Neural cell (in vitro differentiated cells): ENCODE data around the gene ALOX5. TPM values are rescaled to one million over a fixed set of nuclear protein-coding genes. Genes with fewer than 3 reads are reported as not detected.

Source experiments
- H2AFZ ChIP-seq: fragments of 200-600, 300-800 bp; sonication (generic), shearing (Covaris generic); 2 replicates; pipeline ENCODE4 v1.6.0; 2014; ENCODE audit warnings: low read depth, mild to moderate bottlenecking, antibody characterized with exemption, low read length, moderate library complexity
- H3F3A ChIP-seq: fragments of 200-600 bp; shearing (Covaris generic); 2 replicates; pipeline ENCODE4 v1.6.1; 2016; ENCODE audit warnings: mild to moderate bottlenecking, moderate library complexity, mixed read lengths, antibody characterized with exemption, low read length; ENCODE audit not compliant: insufficient read depth, poor library complexity, severe bottlenecking
- H3K27ac ChIP-seq: fragments of 200-600, 300-800 bp; sonication (generic), shearing (Covaris generic); 2 replicates; pipeline ENCODE4 v1.5.1; 2014; ENCODE audit warnings: mild to moderate bottlenecking, low read length, moderate library complexity
- H3K27me3 ChIP-seq: fragments of 300-800, 200-600 bp; sonication (generic), shearing (Covaris generic); 2 replicates; pipeline ENCODE4 v1.6.0; 2014; ENCODE audit warnings: mild to moderate bottlenecking, low read depth, low read length, moderate library complexity; ENCODE audit not compliant: insufficient read depth
- H3K36me3 ChIP-seq: fragments of 300-800, 200-600 bp; sonication (generic), shearing (Covaris generic); 2 replicates; pipeline ENCODE4 v1.5.1; 2014; ENCODE audit warnings: mild to moderate bottlenecking, antibody characterized with exemption, low read length, moderate library complexity; ENCODE audit not compliant: insufficient read depth
- H3K4me2 ChIP-seq: fragments of 300-800, 200-600 bp; sonication (generic), shearing (Covaris generic); 2 replicates; pipeline ENCODE4 v1.6.0; 2014; ENCODE audit warnings: mild to moderate bottlenecking, low read length
- H3K4me3 ChIP-seq: fragments of 300-800, 200-600 bp; sonication (generic), shearing (Covaris generic); 2 replicates; pipeline ENCODE4 v1.5.1; 2014; ENCODE audit warnings: mild to moderate bottlenecking, low read length, moderate library complexity
- H3K79me2 ChIP-seq: fragments of 200-600 bp; shearing (Covaris generic); replicated peaks from 2 replicates; pipeline ENCODE4 v1.6.0; 2014; ENCODE audit warnings: mild to moderate bottlenecking, low read length, moderate library complexity; ENCODE audit not compliant: insufficient read depth
- H3K9ac ChIP-seq: fragments of 300-800, 200-600 bp; sonication (generic), shearing (Covaris generic); 2 replicates; pipeline ENCODE4 v1.6.1; 2016; ENCODE audit warnings: mild to moderate bottlenecking, low read length, mixed read lengths
- H3K9me2 ChIP-seq: fragments of 200-600 bp; shearing (Covaris generic); 2 replicates; pipeline ENCODE4 v1.6.1; 2016; ENCODE audit warnings: mild to moderate bottlenecking, low read length, mixed read lengths; ENCODE audit not compliant: insufficient read depth
- H3K9me3 ChIP-seq: fragments of 200-600, 300-800 bp; sonication (generic), shearing (Covaris generic); 2 replicates; pipeline ENCODE4 v1.6.1; 2016; ENCODE audit warnings: mild to moderate bottlenecking, mixed run types, low read length, moderate library complexity, mixed read lengths
- H4K20me1 ChIP-seq: fragments of 200-600 bp; shearing (Covaris generic); 2 replicates; pipeline ENCODE4 v1.6.1; 2016; ENCODE audit warnings: mild to moderate bottlenecking, mixed run types; ENCODE audit not compliant: insufficient read depth
- CTCF ChIP-seq: fragments of 450-650 bp; IDR thresholded peaks from 2 replicates; pipeline ENCODE4 v1.5.1; 2014; ENCODE audit warnings: antibody characterized with exemption, mild to moderate bottlenecking, moderate library complexity; ENCODE audit not compliant: poor library complexity, severe bottlenecking
- EP300 ChIP-seq: fragments of 450-650 bp; conservative IDR thresholded peaks from 2 replicates; pipeline ENCODE4 v1.6.1; 2014; ENCODE audit warnings: antibody characterized with exemption, mild to moderate bottlenecking, moderate library complexity; ENCODE audit not compliant: poor library complexity, severe bottlenecking
- EZH2 ChIP-seq: fragments of 200-600, 300-800 bp; shearing (Covaris generic), sonication (generic); IDR thresholded peaks from 2 replicates; pipeline ENCODE4 v1.6.1; 2014; ENCODE audit warnings: antibody characterized with exemption, low read length, borderline replicate concordance, mild to moderate bottlenecking; ENCODE audit not compliant: insufficient read depth, poor library complexity, severe bottlenecking
- MXI1 ChIP-seq: fragments of 450-650 bp; conservative IDR thresholded peaks from 2 replicates; pipeline ENCODE4 v1.6.1; 2014; ENCODE audit warnings: antibody characterized with exemption, mild to moderate bottlenecking; ENCODE audit not compliant: poor library complexity, severe bottlenecking
- POLR2AphosphoS5 ChIP-seq: IDR thresholded peaks from 2 replicates; pipeline ENCODE4 v1.6.1; 2012
- RAD21 ChIP-seq: fragments of 450-650 bp; conservative IDR thresholded peaks from 2 replicates; pipeline ENCODE4 v1.6.1; 2014; ENCODE audit warnings: antibody characterized with exemption, mild to moderate bottlenecking, moderate library complexity
- REST ChIP-seq: IDR thresholded peaks from 2 replicates; pipeline ENCODE4 v1.6.1; 2012; ENCODE audit warnings: borderline replicate concordance
- SMC3 ChIP-seq: fragments of 450-650 bp; conservative IDR thresholded peaks from 2 replicates; pipeline ENCODE4 v1.6.1; 2014; ENCODE audit warnings: antibody characterized with exemption, mild to moderate bottlenecking, moderate library complexity; ENCODE audit not compliant: poor library complexity
- TAF1 ChIP-seq: IDR thresholded peaks from 2 replicates; pipeline ENCODE4 v1.6.1; 2012; ENCODE audit warnings: low read depth
- polyA plus RNA-seq: library from polyadenylated mRNA; depleted of rRNA; stranded (reverse); fragments of >200 nt; gene quantifications from 2 replicates; pipeline ENCODE4 v1.2.3, GENCODE V29; 2014

Gene ALOX5
- polyA plus RNA-seq, 1 donor from 2014 or later = not detected

- H3K79me2 ChIP-seq = no peaks in the 10 kb centered on the region
- no peak overlapping the region for H2AFZ ChIP-seq
- H3K36me3 ChIP-seq = no peaks in the 10 kb centered on the region
- no peaks in the 10 kb centered on the region for H3F3A ChIP-seq
- no peak overlapping the region for H3K9ac ChIP-seq
- H3K4me2 ChIP-seq = no peak overlapping the region
- H3K27ac ChIP-seq = no peak overlapping the region
- H3K4me3 ChIP-seq = no peak overlapping the region
- no peaks in the 10 kb centered on the region for H4K20me1 ChIP-seq
- no peaks in the 10 kb centered on the region for H3K27me3 ChIP-seq
- H3K9me2 ChIP-seq = no peaks in the 10 kb centered on the region
- no peaks in the 10 kb centered on the region for H3K9me3 ChIP-seq
- no peak for TF ChIP-seq REST
- no peak for TF ChIP-seq EZH2
- TF ChIP-seq SMC3 = no peak
- TF ChIP-seq RAD21 = no peak
- TF ChIP-seq MXI1 = no peak
- no peak for TF ChIP-seq TAF1
- TF ChIP-seq POLR2AphosphoS5 = no peak
- no peak for TF ChIP-seq CTCF
- no peak for TF ChIP-seq EP300
Observed at GRCh38 chr10:45429790-45430189, 55.8 kb downstream of the ALOX5 start.

GRCh38 chr10:45432113-45432512 is 58.1 kb downstream of the ALOX5 start:
- Histone ChIP-seq H3K27ac (no peak overlapping the region), H3K36me3 (no peaks in the 10 kb centered on the region), H3F3A (no peaks in the 10 kb centered on the region), H3K9ac (no peak overlapping the region), H3K9me3 (no peaks in the 10 kb centered on the region), H3K9me2 (no peaks in the 10 kb centered on the region), H3K27me3 (no peaks in the 10 kb centered on the region), H3K79me2 (no peaks in the 10 kb centered on the region), H2AFZ (no peak overlapping the region), H3K4me3 (no peak overlapping the region), H3K4me2 (no peak overlapping the region), H4K20me1 (no peaks in the 10 kb centered on the region)
- TF ChIP-seq POLR2AphosphoS5 (no peak), TAF1 (no peak), RAD21 (no peak), SMC3 (no peak)
